Activated T-cell treated with anti-CD3 and anti-CD28 coated beads for 48 hours (primary cell): ENCODE data around the gene RNU1-2.
"Not testable (repeated sequence)": the region's sequence is repeated elsewhere in the genome, so short reads cannot be mapped to it uniquely, and the experiment has no call there.

Experiments used
- DNase-seq: peaks from one replicate; pipeline ENCODE4 v3.0.0-alpha.2; 2020; ENCODE audit warnings: low read depth

Gene RNU1-2

DNA sequence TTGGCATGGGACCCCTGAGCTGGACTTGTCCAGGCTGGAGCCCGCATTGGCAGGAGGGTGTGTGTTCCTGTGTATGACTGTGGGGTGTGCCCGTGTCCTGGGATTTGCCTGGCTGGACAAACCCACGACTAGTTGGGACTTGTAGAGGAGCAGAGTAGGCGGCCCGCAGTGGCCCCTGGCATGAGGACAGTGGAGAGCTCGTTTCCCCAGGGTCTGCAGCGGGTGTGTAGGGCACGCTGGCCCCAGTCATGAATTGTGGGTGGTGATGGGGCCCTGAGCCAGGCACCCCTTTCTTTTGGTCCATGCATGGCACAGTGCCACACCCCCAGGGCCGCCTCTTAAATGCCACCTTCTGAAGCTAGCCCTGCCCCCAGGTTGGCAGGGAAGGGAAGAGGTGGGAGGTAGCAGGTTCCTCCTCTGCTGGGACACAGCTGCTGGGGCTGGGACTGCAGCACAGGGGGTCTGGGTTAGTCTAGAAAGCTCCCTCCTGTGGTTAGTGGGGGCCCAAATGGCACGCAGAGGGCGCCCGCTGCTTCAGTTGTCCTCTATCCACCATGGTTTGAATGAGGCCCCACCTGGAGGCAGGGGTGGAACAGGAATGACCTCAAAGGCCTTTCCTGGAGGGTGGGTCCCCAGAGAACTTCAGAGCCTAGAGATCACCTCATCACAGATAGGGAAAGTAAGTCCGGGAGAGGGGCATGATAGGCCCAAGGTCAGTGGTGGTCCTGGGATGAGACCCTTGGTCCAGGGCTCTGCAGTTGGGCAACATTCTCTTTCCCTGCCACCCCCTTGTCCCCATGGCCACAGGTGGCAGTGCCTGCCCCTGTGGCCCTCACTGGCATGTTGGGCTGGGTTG lies 30.1 kb downstream of the RNU1-2 start:
- DNase-seq, result no peak

DNA sequence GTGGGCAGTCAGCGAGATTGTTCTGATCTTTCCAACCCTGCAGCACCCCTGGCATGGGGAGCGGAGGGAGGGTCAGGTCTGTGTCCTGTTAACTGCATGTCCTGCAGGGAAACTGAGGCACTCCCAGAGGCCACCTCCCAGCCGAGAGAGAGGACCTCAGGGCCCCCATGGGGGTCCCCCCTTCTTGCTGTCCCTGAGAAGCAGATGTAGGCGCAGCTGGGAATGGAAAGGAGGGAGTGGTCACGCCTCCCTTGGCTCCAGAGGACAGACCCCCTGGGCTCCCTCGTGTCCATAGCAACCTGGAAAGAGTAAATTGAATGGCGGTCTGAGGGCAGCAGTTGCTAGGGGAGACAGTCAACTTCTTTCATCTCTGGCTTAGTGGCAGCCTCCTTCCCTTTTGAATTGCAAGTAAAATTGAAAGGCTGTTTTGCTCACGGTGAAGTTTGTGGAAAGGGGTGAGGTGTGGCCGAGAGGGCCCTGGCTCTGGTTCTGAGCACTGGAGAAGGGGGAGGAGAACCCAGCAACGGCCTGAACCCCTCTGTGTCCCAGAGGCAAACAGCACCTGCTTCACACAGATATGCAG lies 30.8 kb downstream of the RNU1-2 start:
- DNase-seq, result no peak

DNA sequence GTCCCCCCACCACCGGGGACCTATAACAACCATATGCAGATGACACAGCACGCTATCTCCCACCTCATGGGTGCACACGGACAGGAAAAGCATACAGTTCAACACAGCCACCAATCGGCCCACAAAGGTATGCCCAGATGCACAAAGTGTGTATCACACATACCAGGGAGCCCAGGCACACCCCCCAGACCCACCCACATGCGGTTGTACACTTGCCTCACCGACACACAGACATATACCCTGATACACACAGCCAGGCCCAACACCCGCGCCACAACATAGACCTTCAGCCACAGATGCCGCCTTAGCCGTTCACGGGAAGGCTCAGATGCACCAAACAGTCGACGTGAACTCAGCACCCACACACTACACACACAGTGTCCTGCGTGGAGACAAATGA lies 31.5 kb downstream of the RNU1-2 start:
- no peak for DNase-seq

DNA sequence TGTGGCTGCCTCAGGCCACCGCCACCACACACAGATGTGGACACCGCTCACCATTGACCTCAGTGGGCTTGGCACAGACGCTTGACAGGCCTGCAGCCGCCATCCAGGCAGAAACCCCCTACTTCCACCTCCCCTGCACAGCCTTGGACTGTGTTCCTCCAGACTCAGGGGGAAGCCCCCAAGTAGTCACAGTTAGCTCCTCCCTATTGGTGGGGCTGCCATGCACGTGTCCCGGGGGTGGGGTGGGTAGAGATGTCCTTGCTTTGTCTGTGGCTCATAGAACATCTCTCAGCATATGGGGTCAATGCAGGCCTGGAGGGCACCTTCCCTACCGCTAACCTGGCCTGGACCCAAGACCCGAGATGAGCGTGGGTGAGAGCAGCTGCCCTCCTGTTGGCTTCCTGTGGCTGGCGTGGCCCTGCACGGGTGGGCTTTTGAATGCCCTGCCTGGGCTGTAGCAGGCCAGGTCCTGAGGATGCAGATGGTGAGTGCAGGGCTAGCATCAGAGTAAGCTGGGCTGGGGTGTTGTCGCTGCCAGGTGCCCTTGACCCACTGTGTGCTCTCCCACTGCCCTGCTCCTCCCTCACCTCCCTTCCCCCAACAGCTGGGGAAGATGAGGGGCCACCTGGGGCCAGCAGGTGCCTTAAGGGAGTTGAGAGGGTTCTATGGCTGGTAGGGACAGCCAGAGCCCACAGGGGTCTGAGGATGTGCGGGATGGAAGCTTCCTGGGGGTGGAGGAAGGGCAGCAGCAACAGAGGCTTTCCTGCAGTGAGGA lies 32.1 kb downstream of the RNU1-2 start:
- no peak for DNase-seq

DNA sequence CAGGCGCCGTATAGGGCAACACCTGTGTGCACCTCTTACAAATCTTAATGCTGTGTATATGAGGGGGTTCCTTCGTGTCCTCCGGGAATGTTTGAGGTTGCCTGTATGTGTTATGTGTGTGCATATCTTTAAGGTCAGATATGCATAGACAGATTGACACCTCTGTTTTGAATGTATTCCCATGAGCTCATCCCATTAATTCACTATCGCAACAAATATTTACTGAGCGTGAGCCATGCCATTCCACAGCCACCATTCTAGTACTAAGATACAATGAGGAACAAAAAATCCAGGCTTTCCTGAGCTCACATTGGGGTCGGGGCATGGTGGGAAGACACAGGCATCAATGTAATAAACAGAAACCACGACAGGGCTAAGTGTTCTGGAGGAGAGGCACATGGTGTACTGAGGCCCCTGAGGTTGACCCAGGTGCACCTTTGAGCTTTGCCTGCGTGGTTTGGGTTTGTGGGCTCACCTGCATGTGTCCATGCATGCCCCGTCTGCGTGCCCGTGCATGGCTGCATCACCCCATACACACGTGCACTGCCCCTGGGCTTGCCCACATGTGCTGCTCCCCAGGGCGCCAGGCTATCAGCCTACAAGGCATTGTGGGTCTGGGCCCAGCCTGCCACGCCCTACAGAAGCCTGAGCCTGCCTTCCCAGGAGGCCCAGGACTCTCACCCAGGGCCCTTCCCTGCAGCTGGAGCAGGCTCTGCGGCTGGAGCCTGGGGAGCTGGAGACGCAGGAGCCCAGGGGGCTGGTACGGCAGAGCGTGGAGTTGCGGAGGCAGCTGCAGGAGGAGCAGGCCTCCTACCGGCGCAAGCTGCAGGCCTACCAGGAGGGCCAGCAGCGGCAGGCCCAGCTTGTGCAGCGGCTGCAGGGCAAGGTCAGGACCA lies 33.6 kb downstream of the RNU1-2 start:
- not testable (repeated sequence) for DNase-seq

DNA sequence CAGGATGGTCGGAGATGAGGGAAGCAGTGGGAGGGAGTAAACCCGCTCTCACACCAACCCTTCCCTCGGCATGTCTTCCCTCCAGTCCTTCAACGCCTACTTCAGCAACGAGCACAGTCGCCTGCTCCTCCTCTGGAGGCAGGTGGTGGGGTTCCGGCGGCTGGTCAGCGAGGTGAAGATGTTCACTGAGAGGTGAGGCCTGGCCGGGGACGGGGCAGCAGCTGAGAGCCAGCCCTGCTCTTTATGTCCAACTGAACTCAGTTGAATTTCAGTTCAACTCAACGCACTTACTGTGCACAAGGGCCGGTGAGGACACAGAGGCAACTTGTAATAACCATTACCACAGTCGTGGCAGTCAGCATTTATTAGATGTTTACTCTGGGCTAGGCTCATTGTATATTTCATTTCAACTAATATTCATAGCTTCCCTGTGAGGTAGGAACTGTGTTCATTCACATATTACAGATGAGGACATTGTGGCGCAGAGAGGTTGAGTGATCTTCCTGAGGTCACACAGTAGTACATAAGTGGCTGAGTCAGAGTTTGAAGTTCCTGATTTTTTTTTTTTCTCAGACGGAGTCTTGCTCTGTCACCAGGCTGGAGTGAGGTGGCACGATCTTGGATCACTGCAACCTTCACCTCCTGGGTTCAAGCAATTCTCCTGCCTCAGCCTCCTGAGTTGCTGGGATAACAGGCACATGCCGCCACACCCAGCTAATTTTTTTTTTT lies 35.6 kb downstream of the RNU1-2 start:
- DNase-seq, result not testable (repeated sequence)

DNA sequence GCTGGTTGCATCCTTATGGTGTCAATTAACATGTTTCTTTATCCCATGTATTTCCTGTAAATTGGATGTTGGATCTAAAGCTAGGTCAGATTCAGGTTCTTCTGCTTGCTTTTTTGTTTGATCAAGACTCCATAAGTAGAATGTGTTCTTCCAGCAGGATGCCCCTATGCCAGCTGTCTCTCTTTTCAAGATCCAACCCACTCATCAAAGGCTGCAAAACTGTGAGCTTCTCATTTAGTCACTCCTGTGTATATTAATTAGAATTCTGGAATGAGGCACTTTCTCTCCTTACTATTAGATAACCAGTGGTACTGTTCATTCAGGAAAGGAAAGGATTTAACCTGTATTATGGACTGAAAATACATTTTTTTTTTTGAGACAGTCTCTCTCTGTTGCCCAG lies 38.2 kb downstream of the RNU1-2 start:
- DNase-seq, result not testable (repeated sequence)

DNA sequence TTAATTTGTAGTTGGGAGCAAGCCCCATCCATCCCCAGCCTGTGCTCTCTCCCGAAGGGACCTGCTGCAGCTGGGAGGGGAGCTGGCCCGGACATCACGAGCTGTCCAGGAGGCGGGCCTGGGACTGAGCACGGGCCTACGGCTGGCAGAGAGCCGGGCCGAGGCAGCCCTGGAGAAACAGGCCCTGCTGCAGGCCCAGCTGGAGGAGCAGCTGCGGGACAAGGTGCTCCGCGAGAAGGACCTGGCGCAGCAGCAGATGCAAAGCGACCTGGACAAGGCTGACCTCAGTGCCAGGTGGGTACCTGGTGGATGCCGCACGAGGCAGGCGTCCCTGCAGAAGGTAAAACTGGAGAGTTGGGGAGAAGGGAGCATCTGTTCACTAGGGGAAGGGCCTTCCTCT lies 40.8 kb downstream of the RNU1-2 start:
- not testable (repeated sequence) for DNase-seq

DNA sequence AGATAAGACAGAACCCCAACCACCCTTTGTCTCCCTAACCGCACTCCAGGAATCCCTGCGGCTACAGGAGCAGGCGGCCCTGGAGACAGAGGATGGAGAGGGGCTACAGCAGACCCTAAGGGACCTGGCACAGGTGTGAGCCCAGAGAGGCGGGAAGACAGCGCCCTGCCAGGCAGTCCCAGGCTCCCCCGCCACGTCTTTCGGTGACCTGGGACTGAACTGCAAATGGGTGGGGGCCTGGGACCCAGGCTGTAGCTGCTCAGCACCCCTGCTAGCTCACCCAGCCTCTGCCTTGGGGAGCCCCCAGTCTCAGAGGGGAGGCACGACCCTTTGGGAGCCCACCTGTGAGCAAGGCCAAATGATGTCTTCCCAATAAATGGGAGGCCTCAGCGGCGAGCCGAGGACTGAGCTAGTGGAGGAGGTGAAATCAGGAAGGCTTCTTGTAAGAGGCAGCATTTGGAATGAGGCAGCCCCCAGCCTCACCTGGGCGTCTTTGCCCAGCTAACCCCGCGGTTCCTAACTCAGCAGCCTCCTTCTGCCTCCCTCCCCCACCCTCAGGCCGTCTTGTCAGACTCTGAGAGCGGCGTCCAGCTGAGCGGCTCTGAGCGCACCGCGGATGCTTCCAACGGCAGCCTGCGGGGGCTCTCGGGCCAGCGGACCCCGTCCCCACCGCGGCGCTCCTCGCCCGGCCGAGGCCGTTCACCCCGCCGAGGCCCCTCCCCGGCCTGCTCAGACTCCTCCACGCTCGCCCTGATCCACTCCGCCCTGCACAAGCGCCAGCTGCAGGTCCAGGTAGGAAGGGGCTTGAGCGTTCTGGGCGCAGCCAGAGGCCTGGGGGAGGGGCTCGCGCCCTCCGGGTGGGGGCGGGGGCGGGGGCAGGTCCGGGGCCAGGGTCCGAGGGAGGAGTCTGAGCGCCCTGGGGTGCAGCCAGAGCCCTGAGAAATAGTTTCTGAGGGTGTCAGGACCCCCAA lies 42.9 kb downstream of the RNU1-2 start:
- DNase-seq, result no peak

DNA sequence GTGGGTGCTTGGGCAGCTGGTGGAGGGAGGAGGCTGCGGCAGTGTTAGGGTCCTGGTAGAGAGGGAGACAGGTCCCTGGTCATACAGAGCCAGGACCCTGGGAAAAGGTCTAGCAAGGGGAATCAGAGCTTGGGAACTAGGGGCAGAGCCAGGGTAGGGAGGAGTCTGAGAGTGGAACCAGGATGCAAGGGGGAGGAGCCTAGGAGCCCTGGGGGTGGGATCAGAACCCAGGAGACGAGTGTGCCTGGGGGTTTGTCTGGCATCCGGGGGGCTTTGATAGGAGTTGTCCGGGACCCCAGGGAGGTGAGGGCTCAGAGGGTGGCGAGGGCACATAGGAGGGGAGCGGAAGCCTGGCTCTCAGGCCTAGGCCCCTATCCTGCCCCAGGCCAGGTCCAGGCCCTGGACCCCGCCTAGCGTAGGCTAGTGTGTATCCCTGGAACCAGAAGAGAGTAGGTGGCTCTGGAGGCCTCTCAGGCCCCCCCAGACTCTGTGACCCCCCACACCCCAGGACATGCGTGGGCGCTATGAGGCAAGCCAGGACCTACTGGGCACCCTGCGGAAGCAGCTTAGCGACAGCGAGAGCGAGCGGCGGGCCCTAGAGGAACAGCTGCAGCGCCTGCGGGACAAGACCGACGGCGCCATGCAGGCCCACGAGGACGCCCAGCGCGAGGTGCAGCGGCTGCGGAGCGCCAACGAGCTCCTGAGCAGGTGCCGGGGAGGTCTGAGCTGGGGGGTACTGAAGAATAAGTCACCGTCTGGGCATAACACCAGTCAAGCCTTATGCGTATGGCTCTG lies 43.8 kb downstream of the RNU1-2 start:
- DNase-seq, result not testable (repeated sequence)

DNA sequence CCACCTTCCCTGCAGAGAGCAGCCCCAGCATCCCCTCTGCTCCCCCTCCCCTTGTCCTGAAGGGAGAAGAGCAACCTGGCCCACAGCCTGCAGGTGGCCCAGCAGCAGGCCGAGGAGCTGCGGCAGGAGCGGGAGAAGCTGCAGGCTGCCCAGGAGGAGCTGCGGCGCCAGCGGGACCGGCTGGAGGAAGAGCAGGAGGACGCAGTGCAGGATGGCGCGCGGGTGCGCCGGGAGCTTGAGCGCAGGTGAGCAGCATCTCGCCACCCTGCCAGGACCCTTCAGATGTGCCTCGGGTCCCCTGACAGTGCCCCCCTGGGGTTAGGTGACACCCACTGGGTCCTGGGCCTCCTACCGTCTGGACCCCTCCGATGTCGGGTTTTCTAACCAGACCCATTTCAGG lies 48.3 kb downstream of the RNU1-2 start:
- no peak for DNase-seq

DNA sequence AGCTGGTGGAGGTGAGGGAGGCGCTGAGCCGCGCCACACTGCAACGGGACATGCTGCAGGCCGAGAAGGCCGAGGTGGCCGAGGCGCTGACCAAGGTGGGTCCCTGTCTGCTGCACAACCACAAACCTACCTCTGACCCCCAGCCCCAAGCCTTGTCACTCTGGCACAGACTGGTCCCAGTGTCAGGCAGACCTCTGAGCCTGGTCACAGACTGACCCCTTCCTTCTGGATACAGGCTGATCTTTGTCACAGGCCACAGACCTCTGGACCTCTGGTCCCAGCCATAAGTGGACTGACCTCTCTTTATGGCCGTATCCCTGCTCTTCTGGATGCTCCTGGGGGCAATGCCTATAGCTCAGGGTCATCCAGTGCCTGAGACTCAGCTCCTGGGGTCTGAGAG lies 49.7 kb downstream of the RNU1-2 start:
- not testable (repeated sequence) for DNase-seq
